DND-41 (cell line): Measurements from ENCODE around the gene EBLN2.

Experiments used
- CTCF ChIP-seq: IDR thresholded peaks from 2 replicates; pipeline ENCODE4 v1.5.1; 2012; ENCODE audit warnings: borderline replicate concordance, low read length, moderate library complexity, mild to moderate bottlenecking; ENCODE audit not compliant: poor library complexity, severe bottlenecking; ENCODE audit errors: extremely low read depth
- EZH2 ChIP-seq: IDR thresholded peaks from 3 replicates; pipeline ENCODE4 v1.6.1; 2012; ENCODE audit warnings: borderline replicate concordance, low read depth, mild to moderate bottlenecking, moderate library complexity, low read length, inconsistent platforms; ENCODE audit not compliant: severe bottlenecking

- no peak for TF ChIP-seq CTCF
- TF ChIP-seq EZH2, result no peak
These were observed 31.3 kb upstream of the EBLN2 start for GRCh38 chr3:73030073-73030597.
